ENCODE results near the gene FTMT. TPM values are rescaled to one million over a fixed set of nuclear protein-coding genes. Genes with fewer than 3 reads are reported as not detected.

FTMT gene
- total RNA-seq, 1 experiment from 2014 or later, result not detected

- H3K4me1 Mint-ChIP-seq (ENCODE audit: insufficient read depth, unreplicated experiment), result no peaks in the 10 kb centered on the region
- no peaks in the 10 kb centered on the region for H3K27me3 Mint-ChIP-seq (ENCODE audit: insufficient read depth, unreplicated experiment)
- CTCF ChIA-PET, result interaction anchor here (1.0 kb wide), 1 partner anchor 10 kb away, joined by 4 read pairs; no protein-coding TSS in a partner anchor
- BruUV-seq (replicated peaks), result no TSS peak
- H3K9me3 Mint-ChIP-seq (ENCODE audit: unreplicated experiment), result no peaks in the 10 kb centered on the region
- H3K4me3 Mint-ChIP-seq (ENCODE audit: unreplicated experiment), result no peak overlapping the region
- POLR2A ChIA-PET, result interaction anchor here (0.6 kb wide), 1 partner anchor 164 kb away, joined by 3 read pairs; no protein-coding TSS in a partner anchor
- intact Hi-C loops (cut with micrococcal nuclease), result no loop called here
- H3K36me3 Mint-ChIP-seq (ENCODE audit: insufficient read depth, unreplicated experiment), result no peaks in the 10 kb centered on the region
- TF ChIP-seq CTCF (IDR thresholded peaks at IDR 0.05; ENCODE audit: unreplicated experiment), result no peak
- H3K27ac Mint-ChIP-seq (ENCODE audit: low read depth, unreplicated experiment), result no peak overlapping the region
- DNase-seq (ENCODE audit: unreplicated experiment), result no peak
Observed at GRCh38 chr5:121850272-121850671, 1.4 kb upstream of the FTMT start.

- POLR2A ChIA-PET, result no interaction called here
- Mint-ChIP-seq H3K36me3 (ENCODE audit: insufficient read depth, unreplicated experiment) (no peaks in the 10 kb centered on the region), H3K27me3 (ENCODE audit: insufficient read depth, unreplicated experiment) (no peaks in the 10 kb centered on the region), H3K9me3 (ENCODE audit: unreplicated experiment) (no peaks in the 10 kb centered on the region), H3K4me1 (ENCODE audit: insufficient read depth, unreplicated experiment) (no peaks in the 10 kb centered on the region), H3K27ac (ENCODE audit: low read depth, unreplicated experiment) (no peak overlapping the region), H3K4me3 (ENCODE audit: unreplicated experiment) (no peak overlapping the region)
- DNase-seq (ENCODE audit: unreplicated experiment), result no peak
- intact Hi-C loops (cut with micrococcal nuclease), result no loop called here
- no peak for TF ChIP-seq CTCF (IDR thresholded peaks at IDR 0.05; ENCODE audit: unreplicated experiment)
- no TSS peak for BruUV-seq (replicated peaks)
- CTCF ChIA-PET, result no interaction called here
Observed at GRCh38 chr5:121853850-121854249, 2.2 kb downstream of the FTMT start.

GRCh38 chr5:121862801-121863200 lies 11.1 kb downstream of the FTMT start:
- DNase-seq (ENCODE audit: unreplicated experiment), result no peak
- CTCF ChIA-PET, result interaction anchor here (0.5 to 1.2 kb wide), 2 partner anchors 8 to 815 kb away, joined by 3 read pairs; no protein-coding TSS in a partner anchor

GRCh38 chr5:121863753-121864285 lies 12.1 kb downstream of the FTMT start:
- CTCF ChIA-PET, result interaction anchor here (0.6 kb wide), 1 partner anchor 370 kb away, joined by 4 read pairs; no protein-coding TSS in a partner anchor
- BruUV-seq (replicated peaks), result no TSS peak
- no peak overlapping the region for H3K27ac Mint-ChIP-seq (ENCODE audit: low read depth, unreplicated experiment)
- no peaks in the 10 kb centered on the region for H3K27me3 Mint-ChIP-seq (ENCODE audit: insufficient read depth, unreplicated experiment)
- no peaks in the 10 kb centered on the region for H3K9me3 Mint-ChIP-seq (ENCODE audit: unreplicated experiment)
- intact Hi-C loops (cut with micrococcal nuclease), result no loop called here
- POLR2A ChIA-PET, result no interaction called here
- DNase-seq (ENCODE audit: unreplicated experiment), result no peak
- TF ChIP-seq CTCF (IDR thresholded peaks at IDR 0.05; ENCODE audit: unreplicated experiment), result no peak
- H3K4me1 Mint-ChIP-seq (ENCODE audit: insufficient read depth, unreplicated experiment), result peaks cover 5% of the 10 kb centered on the region
- H3K4me3 Mint-ChIP-seq (ENCODE audit: unreplicated experiment), result no peak overlapping the region
- H3K36me3 Mint-ChIP-seq (ENCODE audit: insufficient read depth, unreplicated experiment), result no peaks in the 10 kb centered on the region

More at GRCh38 chr5:121862801-121863200, 11.1 kb downstream of the FTMT start:
- intact Hi-C loops (cut with micrococcal nuclease), result no loop called here
- Mint-ChIP-seq H3K4me1 (ENCODE audit: insufficient read depth, unreplicated experiment) (peaks cover 5% of the 10 kb centered on the region), H3K36me3 (ENCODE audit: insufficient read depth, unreplicated experiment) (no peaks in the 10 kb centered on the region), H3K27me3 (ENCODE audit: insufficient read depth, unreplicated experiment) (no peaks in the 10 kb centered on the region), H3K9me3 (ENCODE audit: unreplicated experiment) (no peaks in the 10 kb centered on the region), H3K4me3 (ENCODE audit: unreplicated experiment) (no peak overlapping the region), H3K27ac (ENCODE audit: low read depth, unreplicated experiment) (no peak overlapping the region)
- BruUV-seq (replicated peaks), result no TSS peak
- POLR2A ChIA-PET, result no interaction called here
- no peak for TF ChIP-seq CTCF (IDR thresholded peaks at IDR 0.05; ENCODE audit: unreplicated experiment)
